A549 (cell line): ENCODE results near the gene GSTA2. TPM values are rescaled to one million over a fixed set of nuclear protein-coding genes. Genes with fewer than 3 reads are reported as not detected.
"Not testable (repeated sequence)": the region's sequence is repeated elsewhere in the genome, so short reads cannot be mapped to it uniquely, and the experiment has no call there.

Experiments used
- ATAC-seq, 2 experiments: fragments of 200-7000 bp in 1 of 2; fragments of >200 bp in 1 of 2; cut with Nextera tagmentation in 1 of 2; cut with Tn5 transposase in 1 of 2; 3 replicates each; pipeline versions ENCODE4 v1.8.0 to v1.9.1; 2018 to 2020; ENCODE audit warnings: mild to moderate bottlenecking in 1 of 2, moderate library complexity in 1 of 2
- CTCF ChIA-PET: fragments of 300-600 bp; sonication (Branson Sonifier 250); formaldehyde crosslinking; extraction: SDS; loops from one replicate; lab custom pipeline; 2021; ENCODE audit warnings: antibody characterized with exemption, inconsistent platforms; lab: Yijun Ruan, JAX
- POLR2A ChIA-PET: fragments of 350-600 bp; formaldehyde crosslinking; extraction: SDS; loops from one replicate; lab custom pipeline; 2021; ENCODE audit warnings: antibody characterized with exemption, inconsistent platforms; lab: Yijun Ruan, JAX
- DNase-seq, 2 experiments: peaks; one replicate each; pipeline versions ENCODE4 v3.0.0 to v3.0.0-alpha.2; 2011 to 2016; ENCODE audit warnings: low read depth in 1 of 2, low spot score in 1 of 2
- FAIRE-seq: peaks from 2 replicates; lab custom pipeline; 2011; peaks lifted over from hg19 to GRCh38; lab: Jason Lieb, UNC
- H3K27ac ChIP-seq, 2 experiments: fragments of >200 bp; sonication (Bioruptor Twin); formaldehyde crosslinking; 3 replicates each; pipeline ENCODE4 v1.5.1; 2016 to 2017
- H3K4me1 ChIP-seq: fragments of >200 bp; sonication (Bioruptor Twin); formaldehyde crosslinking; 3 replicates; pipeline ENCODE4 v1.6.1; 2016
- H3K4me2 ChIP-seq: fragments of >200 bp; sonication (Bioruptor Twin); formaldehyde crosslinking; 3 replicates; pipeline ENCODE4 v1.6.1; 2016
- H3K4me3 ChIP-seq: fragments of >200 bp; sonication (Bioruptor Twin); formaldehyde crosslinking; 3 replicates; pipeline ENCODE4 v1.5.1; 2016
- H3K9me3 ChIP-seq: fragments of >200 bp; sonication (Bioruptor Twin); formaldehyde crosslinking; 3 replicates; pipeline ENCODE4 v1.6.1; 2016
- BCL3 ChIP-seq: fragments of >200 bp; sonication (Bioruptor Twin); formaldehyde crosslinking; IDR thresholded peaks from 3 replicates; pipeline ENCODE4 v1.6.1; 2016
- CBX8 ChIP-seq: fragments of 200-600 bp; sonication (generic); IDR thresholded peaks from 2 replicates; pipeline ENCODE4 v1.6.1; 2016
- CHD2 ChIP-seq: fragments of 150-350 bp; IDR thresholded peaks from 2 replicates; pipeline ENCODE4 v1.6.1; 2014; ENCODE audit warnings: low read length; ENCODE audit not compliant: partially characterized antibody
- CHD4 ChIP-seq: fragments of 200-600 bp; sonication (generic); IDR thresholded peaks from 2 replicates; pipeline ENCODE4 v1.6.1; 2016; ENCODE audit warnings: antibody characterized with exemption, mild to moderate bottlenecking, borderline replicate concordance
- CTCF ChIP-seq: fragments of >200 bp; sonication (Bioruptor Twin); formaldehyde crosslinking; IDR thresholded peaks from 3 replicates; pipeline ENCODE4 v1.5.1; 2016
- E2F6 ChIP-seq: IDR thresholded peaks from 2 replicates; pipeline ENCODE4 v1.6.1; 2012; ENCODE audit warnings: low read depth, borderline replicate concordance
- ELK1 ChIP-seq: fragments of 150-350 bp; IDR thresholded peaks from 2 replicates; pipeline ENCODE4 v1.6.1; 2014; ENCODE audit warnings: low read depth, mild to moderate bottlenecking, low read length
- EP300 ChIP-seq, 2 experiments: fragments of >200 bp; sonication (Bioruptor Twin); formaldehyde crosslinking; IDR thresholded peaks; 2 replicates in 1 of 2; 3 replicates in 1 of 2; pipeline ENCODE4 v1.6.1; 2016 to 2017
- FOSB ChIP-seq: fragments of 250-450 bp; sonication (Bioruptor Pico); IDR thresholded peaks from 2 replicates; pipeline ENCODE4 v1.5.0; 2020; ENCODE audit warnings: mild to moderate bottlenecking, moderate library complexity
- GATA3 ChIP-seq: IDR thresholded peaks from 2 replicates; pipeline ENCODE4 v1.6.1; 2012; ENCODE audit warnings: borderline replicate concordance
- HDAC2 ChIP-seq: fragments of 200-600 bp; sonication (generic); IDR thresholded peaks from 2 replicates; pipeline ENCODE4 v1.6.1; 2016
- HES2 ChIP-seq: fragments of >200 bp; sonication (Bioruptor Twin); formaldehyde crosslinking; IDR thresholded peaks from 2 replicates; pipeline ENCODE4 v1.6.1; 2016
- HEYL ChIP-seq: fragments of 250-450 bp; sonication (Bioruptor Pico); IDR thresholded peaks from 2 replicates; pipeline ENCODE4 v1.8.0; 2021; ENCODE audit warnings: mild to moderate bottlenecking, moderate library complexity
- HMGXB4 ChIP-seq: fragments of 250-450 bp; sonication (Bioruptor Pico); IDR thresholded peaks from 2 replicates; pipeline ENCODE4 v1.5.0; 2021; ENCODE audit warnings: mild to moderate bottlenecking, moderate library complexity, borderline replicate concordance
- HOXA7 ChIP-seq: fragments of 250-450 bp; sonication (Bioruptor Pico); IDR thresholded peaks from 2 replicates; pipeline ENCODE4 v1.5.0; 2020; ENCODE audit warnings: mild to moderate bottlenecking, moderate library complexity
- JUN ChIP-seq, 2 experiments: fragments of >200 bp; sonication (Bioruptor Twin); formaldehyde crosslinking; IDR thresholded peaks; 2 replicates in 1 of 2; 3 replicates in 1 of 2; pipeline ENCODE4 v1.6.1; 2016 to 2017
- KDM1A ChIP-seq: fragments of 200-600 bp; sonication (generic); IDR thresholded peaks from 2 replicates; pipeline ENCODE4 v1.6.1; 2016; ENCODE audit warnings: low read depth, mild to moderate bottlenecking
- MAZ ChIP-seq: fragments of 150-350 bp; IDR thresholded peaks from 2 replicates; pipeline ENCODE4 v1.6.1; 2014; ENCODE audit warnings: antibody characterized with exemption, low read depth, low read length, borderline replicate concordance
- MYC ChIP-seq: IDR thresholded peaks from 2 replicates; pipeline ENCODE4 v1.6.1; 2012; ENCODE audit warnings: mild to moderate bottlenecking, inconsistent platforms, low read length, improper control_type of control experiment, borderline replicate concordance
- PHF8 ChIP-seq: fragments of 200-600 bp; sonication (generic); IDR thresholded peaks from 2 replicates; pipeline ENCODE4 v1.6.1; 2016; ENCODE audit warnings: low read depth, mild to moderate bottlenecking, antibody characterized with exemption, moderate library complexity, borderline replicate concordance
- POLR2A ChIP-seq: IDR thresholded peaks from 2 replicates; pipeline ENCODE4 v1.6.1; 2012; ENCODE audit warnings: mild to moderate bottlenecking, low read length
- RCOR1 ChIP-seq: fragments of 150-350 bp; IDR thresholded peaks from 2 replicates; pipeline ENCODE4 v1.6.1; 2014; ENCODE audit warnings: antibody characterized with exemption, low read length, low read depth
- SREBF2 ChIP-seq: fragments of 450-650 bp; IDR thresholded peaks from 2 replicates; pipeline ENCODE4 v1.6.1; 2014; ENCODE audit warnings: mild to moderate bottlenecking, moderate library complexity
- TFCP2L1 ChIP-seq: fragments of 250-450 bp; sonication (Bioruptor Pico); IDR thresholded peaks from 2 replicates; pipeline ENCODE4 v1.5.0; 2021; ENCODE audit warnings: mild to moderate bottlenecking
- ZFP36 ChIP-seq: fragments of 450-650 bp; IDR thresholded peaks from 2 replicates; pipeline ENCODE4 v1.6.1; 2014; ENCODE audit warnings: borderline replicate concordance; ENCODE audit not compliant: partially characterized antibody
- ZNF302 ChIP-seq: fragments of 250-450 bp; sonication (Bioruptor Pico); IDR thresholded peaks from 2 replicates; pipeline ENCODE4 v1.9.0; 2021; ENCODE audit warnings: inconsistent platforms, mild to moderate bottlenecking, moderate library complexity
- WGBS: methylation state at CpG from one replicate; pipeline ENCODE4 v1.1.6; 2017; ENCODE audit errors: missing lambda C conversion rate; 5-methylcytosine and 5-hydroxymethylcytosine counted together
- polyA plus RNA-seq, 4 experiments: library from polyadenylated mRNA; depleted of rRNA in 3 of 4; stranded (reverse); fragments of >200 nt; fragmentation: RNase III in 1 of 4; extraction: RNeasy Plus Mini Kit Qiagen cat#74134 plus additional on column Dnase treatment in 1 of 4; gene quantifications; 2 replicates in 3 of 4; 3 replicates in 1 of 4; pipeline ENCODE4 v1.2.3, GENCODE V29; 2011 to 2017

Gene GSTA2
- polyA plus RNA-seq, 2 of the 4 experiments (the other 2 are of a cell fraction): 0.10 to 0.68 TPM

GRCh38 chr6:52706001-52706400, 57.3 kb downstream of the GSTA2 start:
- H3K4me3 ChIP-seq: no peak overlapping the region
- TF ChIP-seq HEYL (CRISPR knock-in tag): no peak
- TF ChIP-seq EP300 (IDR thresholded peaks at IDR 0.05): no peak
- no peak for TF ChIP-seq ZNF302 (CRISPR knock-in tag)
- no peak for TF ChIP-seq MAZ
- no peak for TF ChIP-seq HMGXB4 (CRISPR knock-in tag)
- no peak for TF ChIP-seq CHD4
- TF ChIP-seq HOXA7: no peak
- no peak for TF ChIP-seq TFCP2L1 (CRISPR knock-in tag)
- no peak for TF ChIP-seq KDM1A
- no peak for TF ChIP-seq GATA3
- TF ChIP-seq RCOR1: no peak
- no peak for TF ChIP-seq FOSB (CRISPR knock-in tag)
- TF ChIP-seq SREBF2: no peak
- no peak for TF ChIP-seq CTCF
- TF ChIP-seq POLR2A: no peak
- no peak for TF ChIP-seq ELK1
- TF ChIP-seq E2F6: no peak
- TF ChIP-seq, all 56 proteins: peak for 0
- Histone ChIP-seq H3K4me2 (no peak overlapping the region), H3K27ac (no peak overlapping the region), H3K4me1 (no peaks in the 10 kb centered on the region), H3K9me3 (no peaks in the 10 kb centered on the region)
- POLR2A ChIA-PET: no interaction called here
- FAIRE-seq (no peak), ATAC-seq (no peak), DNase-seq (no peak)
- CTCF ChIA-PET: interaction anchor here (1.0 to 1.5 kb wide), 2 partner anchors 19 to 1013 kb away, joined by 3 to 4 read pairs; no protein-coding TSS in a partner anchor
- 80% methylated on average over 3 of the region's 3 CpGs for WGBS

- POLR2A ChIA-PET, H3K4me1 ChIP-seq, CTCF ChIA-PET, H3K4me2 ChIP-seq, H3K4me3 ChIP-seq, H3K27ac ChIP-seq, FAIRE-seq, H3K9me3 ChIP-seq, ATAC-seq, DNase-seq: not testable (repeated sequence)
- WGBS: 74% methylated on average over 6 of the region's 6 CpGs
Observed at GRCh38 chr6:52704781-52705502, 58.3 kb downstream of the GSTA2 start.

- Histone ChIP-seq H3K4me1 (no peaks in the 10 kb centered on the region), H3K27ac (no peak overlapping the region), H3K9me3 (no peaks in the 10 kb centered on the region), H3K4me2 (no peak overlapping the region), H3K4me3 (no peak overlapping the region)
- CTCF ChIA-PET: interaction anchor here (1.2 kb wide), 1 partner anchor 18 kb away, joined by 3 read pairs; no protein-coding TSS in a partner anchor
- DNase-seq (no peak), ATAC-seq (no peak), FAIRE-seq (no peak)
- POLR2A ChIA-PET: no interaction called here
- TF ChIP-seq ZNF302 (CRISPR knock-in tag) (no peak), CHD4 (no peak), ZFP36 (no peak), CHD2 (no peak), BCL3 (no peak), HES2 (no peak), MYC (no peak), CBX8 (no peak), PHF8 (no peak), JUN (IDR thresholded peaks at IDR 0.05) (no peak), CTCF (no peak), HDAC2 (no peak)
Observed at GRCh38 chr6:52704060-52704459, 59.2 kb downstream of the GSTA2 start.
